ENCODE results near the gene POLR1D. TPM values are rescaled to one million over a fixed set of nuclear protein-coding genes. Genes with fewer than 3 reads are reported as not detected.

POLR1D gene
- total RNA-seq, 1 donor from 2014 or later: 140 TPM

- peak; percentile 32 for FAIRE-seq
- Histone ChIP-seq H3K36me3 (ENCODE audit: control insufficient read depth, insufficient read depth, low read length) (no peaks in the 10 kb centered on the region), H3K27me3 (ENCODE audit: control insufficient read depth, insufficient read depth, low read length) (no peaks in the 10 kb centered on the region), H3K4me3 (ENCODE audit: low read depth, low read length) (no peak overlapping the region)
- peak; percentile 51 for DNase-seq (ENCODE audit: low read depth)
- no peak for TF ChIP-seq CTCF (IDR thresholded peaks at IDR 0.05; ENCODE audit: insufficient read depth, low read length, severe bottlenecking)
Observed at GRCh38 chr13:27631156-27631555, 9.5 kb downstream of the POLR1D start.

GRCh38 chr13:27631665-27632064 lies 10.0 kb downstream of the POLR1D start:
- FAIRE-seq: no peak
- peak; percentile 25 for DNase-seq (ENCODE audit: low read depth)
- TF ChIP-seq CTCF (IDR thresholded peaks at IDR 0.05; ENCODE audit: insufficient read depth, low read length, severe bottlenecking): no peak
- no peaks in the 10 kb centered on the region for H3K27me3 ChIP-seq (ENCODE audit: control insufficient read depth, insufficient read depth, low read length)
- H3K4me3 ChIP-seq (ENCODE audit: low read depth, low read length): no peak overlapping the region
- H3K36me3 ChIP-seq (ENCODE audit: control insufficient read depth, insufficient read depth, low read length): no peaks in the 10 kb centered on the region

GRCh38 chr13:27632214-27632613 lies 10.5 kb downstream of the POLR1D start:
- no peaks in the 10 kb centered on the region for H3K27me3 ChIP-seq (ENCODE audit: control insufficient read depth, insufficient read depth, low read length)
- no peaks in the 10 kb centered on the region for H3K36me3 ChIP-seq (ENCODE audit: control insufficient read depth, insufficient read depth, low read length)
- H3K4me3 ChIP-seq (ENCODE audit: low read depth, low read length): no peak overlapping the region
- TF ChIP-seq CTCF (IDR thresholded peaks at IDR 0.05; ENCODE audit: insufficient read depth, low read length, severe bottlenecking): no peak
- DNase-seq (ENCODE audit: low read depth) (no peak), FAIRE-seq (no peak)

GRCh38 chr13:27632648-27633047 lies 11.0 kb downstream of the POLR1D start:
- no peaks in the 10 kb centered on the region for H3K36me3 ChIP-seq (ENCODE audit: control insufficient read depth, insufficient read depth, low read length)
- H3K4me3 ChIP-seq (ENCODE audit: low read depth, low read length): no peak overlapping the region
- FAIRE-seq (no peak), DNase-seq (ENCODE audit: low read depth) (no peak)
- TF ChIP-seq CTCF (IDR thresholded peaks at IDR 0.05; ENCODE audit: insufficient read depth, low read length, severe bottlenecking): no peak
- no peaks in the 10 kb centered on the region for H3K27me3 ChIP-seq (ENCODE audit: control insufficient read depth, insufficient read depth, low read length)

- peak; percentile 100 for DNase-seq (ENCODE audit: low read depth)
- TF ChIP-seq CTCF (IDR thresholded peaks at IDR 0.05; ENCODE audit: insufficient read depth, low read length, severe bottlenecking): no peak
- no peaks in the 10 kb centered on the region for H3K27me3 ChIP-seq (ENCODE audit: control insufficient read depth, insufficient read depth, low read length)
- H3K4me3 ChIP-seq (ENCODE audit: low read depth, low read length): no peak overlapping the region
- H3K36me3 ChIP-seq (ENCODE audit: control insufficient read depth, insufficient read depth, low read length): no peaks in the 10 kb centered on the region
- peak; percentile 100 for FAIRE-seq
Observed at GRCh38 chr13:27634231-27634630, 12.5 kb downstream of the POLR1D start.

GRCh38 chr13:27634791-27635190 lies 13.1 kb downstream of the POLR1D start:
- no peak for FAIRE-seq
- TF ChIP-seq CTCF (IDR thresholded peaks at IDR 0.05; ENCODE audit: insufficient read depth, low read length, severe bottlenecking): no peak
- H3K36me3 ChIP-seq (ENCODE audit: control insufficient read depth, insufficient read depth, low read length): no peaks in the 10 kb centered on the region
- H3K27me3 ChIP-seq (ENCODE audit: control insufficient read depth, insufficient read depth, low read length): no peaks in the 10 kb centered on the region
- DNase-seq (ENCODE audit: low read depth): no peak
- no peak overlapping the region for H3K4me3 ChIP-seq (ENCODE audit: low read depth, low read length)

All from bronchial epithelial cell (primary cell).